NCI-H146 (cell line): Measurements from ENCODE around the gene TMCC3.

Experiments used
- DNase-seq: peaks from one replicate; lab custom pipeline; 2025; lab: John Stamatoyannopoulos, UW

TMCC3 gene

DNA sequence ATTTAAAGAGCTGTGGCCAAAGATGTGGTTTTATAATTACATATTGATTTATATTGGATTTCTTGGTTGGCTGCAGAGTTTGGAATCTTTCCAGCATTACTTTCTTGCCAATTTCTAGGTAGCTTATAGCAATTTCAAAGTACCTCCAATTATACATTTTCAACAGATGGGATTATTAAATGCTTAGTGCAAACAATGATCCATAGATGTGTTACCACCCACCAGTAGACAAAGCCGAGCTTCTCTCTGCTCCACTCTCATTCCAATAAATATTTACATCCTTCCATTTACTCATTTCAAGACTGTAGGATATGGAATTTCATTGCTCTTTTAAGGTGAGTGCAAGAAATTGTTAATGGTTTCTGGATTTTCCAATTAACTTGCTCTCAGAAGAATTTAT is 21.6 kb upstream of the TMCC3 start:
- DNase-seq: no peak

DNA sequence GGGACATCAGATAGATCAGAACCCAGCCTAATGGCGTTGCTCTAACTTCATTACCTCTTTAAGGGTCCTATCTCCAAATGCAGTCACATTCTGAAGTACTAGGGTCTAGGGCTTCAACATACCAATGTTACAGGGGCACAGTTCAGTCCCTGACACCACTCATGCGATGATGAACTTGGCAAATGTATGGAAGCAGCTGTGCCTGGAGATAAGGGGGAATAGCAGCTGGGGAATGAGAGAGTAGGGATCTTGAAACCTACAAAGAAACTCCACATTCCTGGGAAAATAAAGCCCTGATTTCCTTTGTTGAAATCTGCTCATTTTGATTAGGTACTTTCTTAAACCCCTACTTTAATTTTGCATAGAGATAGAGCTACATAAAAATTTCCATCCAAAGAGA is 20.5 kb upstream of the TMCC3 start:
- DNase-seq: no peak

DNA sequence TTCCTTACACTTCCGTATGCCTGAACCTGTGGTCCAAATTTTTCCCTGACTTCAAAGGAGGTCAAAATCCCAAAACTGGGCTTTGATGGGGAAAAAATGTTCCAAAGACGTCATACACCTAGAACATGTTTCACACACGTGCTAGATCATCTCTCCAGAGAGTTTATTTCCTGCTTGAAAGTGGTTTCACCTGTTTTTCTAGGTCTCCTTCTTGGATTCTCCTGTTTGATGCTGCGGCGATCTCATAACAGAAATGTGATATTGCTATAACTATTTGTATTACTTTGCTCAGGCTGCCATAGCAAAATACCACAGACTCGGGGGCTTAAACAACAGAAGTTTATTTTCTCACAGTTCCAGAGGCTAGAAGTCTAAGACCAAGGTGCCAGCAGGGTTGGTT is 19.7 kb upstream of the TMCC3 start:
- DNase-seq: no peak

DNA sequence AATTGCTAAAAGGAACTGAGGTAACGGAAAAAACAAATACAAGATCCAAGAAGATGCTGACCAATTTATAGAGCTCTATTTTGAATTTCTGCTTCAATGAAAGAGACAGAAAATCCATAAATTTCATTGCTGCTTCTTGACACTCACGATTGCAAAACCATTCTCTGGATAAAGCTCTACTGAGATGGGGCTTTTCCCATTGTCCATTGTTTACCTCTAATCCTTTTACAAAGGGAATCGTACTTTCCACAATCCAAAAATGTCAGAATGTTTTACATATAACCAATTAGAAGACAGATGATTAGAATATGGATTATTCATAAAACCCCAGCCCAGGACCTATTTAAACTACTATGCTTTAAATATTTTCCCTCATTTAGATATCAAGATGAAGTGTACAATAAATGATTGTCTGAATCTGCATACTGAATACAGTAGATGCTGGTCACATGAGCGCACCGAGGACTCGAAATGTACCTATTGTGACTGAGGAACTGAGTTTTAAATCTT is 16.7 kb upstream of the TMCC3 start:
- no peak for DNase-seq

DNA sequence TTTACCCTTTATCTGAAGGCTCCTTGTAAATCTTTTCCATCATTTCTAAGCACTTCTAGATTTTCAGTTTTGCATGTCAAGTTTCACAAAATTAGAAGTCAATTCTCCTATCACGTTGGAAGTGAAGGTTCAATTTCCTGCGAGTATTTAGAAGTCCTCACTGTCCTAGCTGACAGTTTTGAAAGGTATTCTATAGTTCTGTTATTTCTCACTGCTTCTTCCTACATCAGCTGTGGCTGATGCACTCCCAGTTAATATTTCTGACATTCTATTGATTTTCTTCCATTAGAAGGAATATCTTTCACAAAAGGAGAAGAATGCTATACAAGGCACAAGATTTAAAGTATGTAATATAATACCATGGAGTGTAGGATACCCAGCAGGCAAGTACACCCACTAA is 15.8 kb upstream of the TMCC3 start:
- no peak for DNase-seq

DNA sequence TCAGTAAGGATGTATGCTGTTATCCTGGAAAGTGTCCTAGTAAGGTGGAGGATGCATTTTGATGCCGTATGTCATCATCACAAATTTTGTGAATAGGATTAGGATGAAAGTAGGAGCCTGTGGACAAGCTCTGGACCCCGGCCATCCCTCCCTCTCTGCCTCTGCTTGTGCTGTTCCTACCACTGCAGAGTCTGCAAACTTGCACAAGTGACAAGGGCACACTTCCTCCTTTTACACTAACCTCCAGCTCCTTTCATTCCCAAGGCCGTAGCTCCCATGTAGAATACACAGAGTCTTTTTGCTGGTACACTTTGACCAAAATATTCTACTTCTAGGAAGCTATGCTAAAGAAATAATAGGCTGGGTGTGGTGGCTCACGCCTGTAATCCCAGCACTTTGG is 13.3 kb upstream of the TMCC3 start:
- no peak for DNase-seq

DNA sequence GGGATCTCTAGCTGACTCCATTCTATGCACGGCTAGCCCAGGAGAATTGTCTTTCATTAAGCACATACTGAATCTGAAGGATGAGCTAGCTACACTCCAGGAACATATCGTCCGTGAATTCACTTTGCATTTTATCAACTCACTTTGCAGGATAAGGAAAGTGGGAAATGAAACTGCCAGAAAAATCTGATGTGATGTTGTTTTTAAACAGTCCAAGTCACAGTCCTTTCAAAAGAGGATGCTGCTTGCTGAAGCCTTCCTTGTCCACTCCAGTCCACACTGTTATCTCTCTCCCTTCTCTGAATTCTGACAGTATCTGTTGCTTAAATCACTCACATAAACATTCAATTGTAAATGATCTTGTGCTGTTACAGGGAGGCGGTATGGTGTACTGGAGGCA is 12.7 kb upstream of the TMCC3 start:
- DNase-seq: no peak

DNA sequence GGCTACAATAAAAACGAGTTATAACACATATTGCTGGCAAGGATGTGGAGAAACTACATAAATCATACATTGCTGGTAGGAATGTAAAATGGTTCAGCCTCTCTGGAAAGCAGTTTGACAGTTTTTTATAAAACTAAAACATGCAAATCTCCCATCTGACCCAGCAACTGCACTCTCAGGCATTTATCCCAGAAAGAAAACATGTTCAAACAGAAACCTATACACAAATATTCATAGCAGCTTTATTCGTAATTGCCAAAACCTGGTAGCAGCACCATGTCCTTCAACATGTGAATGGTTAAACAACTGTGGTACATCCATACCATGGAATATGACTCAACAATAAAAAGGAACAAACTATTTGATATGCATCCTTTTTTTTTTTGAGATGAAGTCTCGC is 10.1 kb upstream of the TMCC3 start:
- no peak for DNase-seq

DNA sequence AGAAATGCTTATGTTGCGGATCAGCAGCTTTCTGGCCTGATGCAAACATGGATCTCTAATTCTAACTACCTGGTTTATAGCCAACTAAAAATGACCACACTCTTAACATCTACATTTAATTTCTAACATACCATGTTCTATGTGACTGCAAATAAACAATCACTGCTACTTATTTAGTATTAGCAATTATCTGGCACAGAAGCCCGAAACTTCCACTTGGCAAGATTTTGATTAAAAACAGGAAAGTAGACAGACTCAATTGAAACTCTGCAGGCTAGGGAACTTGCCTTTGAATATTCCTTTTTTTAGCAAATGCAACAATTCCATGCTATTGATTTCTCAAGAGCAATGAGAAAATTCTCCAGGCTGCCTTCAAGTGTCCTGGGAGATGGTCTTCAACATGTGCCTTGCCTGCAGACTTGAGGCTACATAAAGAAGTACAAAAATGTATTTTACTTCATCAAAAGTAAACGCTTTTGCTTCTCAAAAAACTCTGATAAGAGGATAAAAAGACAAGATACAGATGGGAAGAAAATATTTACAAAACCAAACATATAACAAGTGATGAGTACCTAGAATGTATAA is 9.1 kb upstream of the TMCC3 start:
- no peak for DNase-seq

DNA sequence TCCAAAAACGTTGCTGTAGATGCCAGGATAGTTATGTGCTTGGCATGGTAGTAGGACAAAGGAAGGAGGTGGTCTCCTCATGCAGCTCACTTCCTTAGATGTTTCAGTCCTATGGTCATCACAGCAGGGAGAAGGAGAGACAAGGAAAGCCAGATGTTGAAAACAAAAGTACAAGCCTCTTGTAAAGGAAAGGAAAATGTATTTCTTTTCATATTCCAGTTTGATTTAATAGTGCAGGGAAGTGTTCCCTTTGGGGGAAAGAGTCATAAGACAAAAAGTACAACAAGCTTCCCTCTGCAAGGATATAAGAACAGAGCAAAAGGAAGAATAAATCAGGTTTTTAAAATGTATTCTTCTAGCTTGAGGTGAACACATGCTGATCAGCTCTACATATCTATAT is 8.6 kb upstream of the TMCC3 start:
- no peak for DNase-seq

DNA sequence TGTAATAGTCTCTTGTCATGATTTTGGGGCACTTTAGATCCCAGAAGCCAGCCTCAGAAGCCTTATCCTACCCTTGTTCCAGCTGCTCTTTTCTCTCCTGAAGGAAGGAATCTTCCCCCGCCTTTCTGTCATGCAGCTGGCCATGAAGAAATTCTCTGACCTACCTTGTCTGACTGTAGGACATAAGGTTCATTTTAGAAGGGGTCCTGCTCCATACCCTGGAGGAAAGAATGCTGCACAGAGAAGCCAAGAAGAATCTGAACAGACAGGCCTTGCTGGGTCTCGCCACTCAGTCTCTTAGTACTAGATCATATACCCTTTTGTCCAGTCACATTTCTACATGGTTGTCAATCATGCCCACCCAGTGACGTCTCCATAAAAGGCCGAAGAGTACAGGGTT is 6.2 kb upstream of the TMCC3 start:
- no peak for DNase-seq

DNA sequence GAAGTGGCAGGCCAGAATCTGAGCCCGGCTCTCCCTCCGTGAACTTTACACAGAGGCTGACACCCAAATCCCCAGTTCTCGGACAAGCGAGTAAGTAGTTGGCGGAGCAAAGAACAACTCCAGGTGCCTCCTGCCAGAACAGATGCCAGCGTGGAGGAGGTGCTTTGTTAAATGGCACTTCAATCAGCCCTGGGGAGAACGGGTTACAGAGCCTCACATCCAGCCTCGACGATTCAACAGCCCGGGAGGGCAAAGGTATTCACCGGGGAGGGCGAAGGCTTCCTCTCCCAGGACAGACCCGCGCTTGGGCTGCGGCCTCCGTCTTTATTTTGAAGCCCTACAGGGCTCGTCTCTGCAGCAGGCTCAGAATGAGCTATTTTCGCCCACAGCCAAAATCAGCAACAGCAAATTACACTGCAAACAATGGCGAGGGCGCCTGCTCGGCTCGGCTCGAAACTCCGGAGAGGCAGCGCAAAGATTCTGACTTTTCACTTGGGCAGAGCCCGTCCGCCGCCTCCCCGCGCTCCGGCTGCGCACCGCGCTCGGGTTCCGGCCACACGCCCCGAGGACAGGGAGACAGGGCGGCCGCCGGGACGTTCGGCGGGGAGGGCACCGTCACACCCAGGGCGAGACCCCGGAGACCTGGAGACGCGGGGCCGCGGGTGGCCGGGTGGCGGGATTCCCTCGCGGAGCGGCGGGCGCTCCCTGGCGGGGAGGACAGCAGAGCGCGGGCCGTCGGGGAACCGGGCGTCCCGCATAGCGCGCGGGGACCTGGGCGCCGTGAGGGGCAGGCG is 811 bp downstream of the TMCC3 start:
- DNase-seq: no peak

DNA sequence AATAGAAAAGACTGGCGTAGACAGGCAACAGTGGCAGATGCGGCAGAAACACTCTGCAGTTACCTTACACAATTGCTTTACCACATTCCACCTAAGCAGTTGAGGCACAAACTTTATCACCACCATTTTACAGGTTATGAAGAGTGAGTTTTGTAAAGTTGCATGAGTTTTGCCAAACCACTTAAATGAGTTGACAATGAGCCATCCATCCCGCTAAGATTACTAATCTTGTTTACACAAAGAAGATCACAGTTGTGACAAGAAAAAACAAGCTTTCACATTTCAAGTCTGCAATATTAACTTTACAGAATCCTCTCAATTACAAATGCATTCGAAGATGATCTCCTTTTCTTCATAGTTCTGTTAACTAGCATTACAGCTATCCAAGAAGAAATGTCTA is 1.8 kb downstream of the TMCC3 start:
- DNase-seq: no peak

DNA sequence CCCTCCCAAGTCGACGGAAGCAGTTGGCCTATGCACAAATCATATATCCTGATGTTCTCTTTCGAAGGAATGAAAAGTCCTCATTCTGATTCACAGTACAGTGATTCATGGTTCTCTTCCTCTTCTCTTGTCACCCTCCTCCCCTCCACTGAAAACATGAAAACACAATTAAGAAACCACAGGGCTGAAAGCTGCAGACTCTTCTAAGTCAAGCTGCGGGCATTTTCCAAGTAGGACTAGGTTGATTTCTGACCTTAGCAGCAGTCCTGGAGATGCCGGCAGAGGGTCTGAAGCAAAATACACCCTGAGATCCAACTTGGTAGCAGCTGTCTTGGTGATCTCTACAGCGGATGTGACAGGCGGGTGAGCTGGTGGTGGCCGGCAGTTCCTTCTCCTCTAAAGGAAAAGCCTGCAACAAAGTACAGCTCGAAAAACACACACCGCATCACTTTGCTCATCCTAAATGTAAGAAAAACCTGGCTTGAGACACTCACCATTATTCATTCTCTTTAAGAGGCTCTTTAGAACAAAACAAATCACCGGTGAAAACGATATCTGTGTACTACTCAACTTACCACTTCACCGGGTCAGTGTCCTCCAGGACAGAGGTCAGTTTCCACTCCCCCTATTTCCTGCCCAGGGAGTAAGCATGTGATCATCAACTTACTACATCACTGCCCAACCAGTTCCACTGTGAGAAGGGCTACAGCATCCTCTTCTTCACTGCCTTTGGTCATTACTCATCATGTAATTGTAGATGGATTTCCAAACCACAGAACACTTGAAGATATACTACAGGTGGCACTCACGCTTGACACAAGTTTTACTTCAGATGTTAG is 6.0 kb downstream of the TMCC3 start:
- DNase-seq: no peak

DNA sequence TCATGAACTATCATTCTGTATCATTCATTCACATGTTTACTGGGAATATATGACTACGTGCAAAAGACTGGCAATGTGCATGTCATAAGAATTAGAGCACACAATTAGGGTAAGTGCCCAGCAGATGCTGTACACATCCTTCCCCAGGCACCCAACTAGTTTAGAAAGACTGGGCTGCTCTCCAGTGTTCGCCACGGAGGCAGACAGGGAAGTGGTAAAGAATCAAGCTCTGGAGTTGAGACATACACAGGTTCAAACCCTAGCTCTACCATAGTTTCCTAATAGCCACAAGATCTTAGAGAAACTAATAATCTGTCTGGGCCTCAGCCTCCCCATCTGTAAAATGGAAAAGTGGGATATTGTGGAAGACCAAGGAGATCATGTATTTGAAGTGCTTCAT is 6.8 kb downstream of the TMCC3 start:
- DNase-seq: no peak

DNA sequence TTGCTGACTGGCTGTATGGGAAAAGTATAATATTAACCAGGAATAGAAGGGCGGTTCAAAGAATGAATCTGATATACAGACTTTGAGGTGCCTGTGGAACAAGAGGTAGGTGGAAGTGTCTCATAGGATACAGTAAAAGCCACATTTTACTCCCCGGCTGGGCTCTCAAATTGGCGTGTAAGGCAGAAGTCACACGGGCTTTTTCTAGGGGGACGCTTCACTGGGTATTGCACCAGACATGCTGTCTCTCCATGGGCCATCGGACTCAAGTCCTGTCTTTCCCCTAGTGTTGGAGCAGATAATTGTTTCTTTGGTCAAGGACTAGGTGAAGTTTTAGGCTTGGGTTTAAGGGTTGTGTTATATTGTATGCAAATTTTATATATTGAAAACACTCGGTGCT is 9.1 kb downstream of the TMCC3 start:
- no peak for DNase-seq

DNA sequence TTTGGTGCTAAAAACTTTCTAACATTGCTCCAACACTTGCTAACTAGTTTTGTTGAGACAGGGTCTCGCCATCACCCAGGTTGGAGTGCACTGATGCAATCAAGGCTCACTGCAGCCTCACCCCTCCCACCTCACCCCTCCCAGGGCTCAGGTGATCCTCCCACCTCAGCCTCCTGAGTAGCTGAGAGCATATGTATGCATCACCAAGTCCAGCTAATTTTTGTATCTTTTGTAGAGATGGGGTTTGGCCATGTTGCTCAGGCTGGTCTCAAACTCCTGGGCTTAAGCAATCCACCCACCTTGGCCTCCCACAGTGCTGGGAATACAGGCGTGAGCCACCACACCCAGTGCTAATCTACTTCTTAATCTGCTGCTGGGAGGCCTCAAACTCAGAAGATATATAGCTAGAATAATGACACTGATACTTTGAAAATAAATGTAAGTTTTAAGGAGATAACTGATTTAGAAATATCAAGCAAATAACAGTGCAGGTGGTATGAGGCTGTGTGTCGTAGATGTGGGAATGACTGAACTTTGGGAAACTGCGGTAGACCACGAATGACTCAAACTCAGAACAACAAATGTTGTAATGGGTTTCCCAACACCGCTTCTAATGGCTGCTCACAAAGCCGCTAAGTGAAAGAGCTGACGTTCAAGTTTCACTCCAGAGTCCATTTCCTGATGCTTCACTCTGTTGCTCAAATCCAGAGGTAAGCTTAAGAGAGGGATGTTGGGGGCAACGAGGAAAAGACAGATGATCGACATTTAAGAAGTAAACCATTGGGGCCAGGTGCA is 10.0 kb downstream of the TMCC3 start:
- DNase-seq: no peak

DNA sequence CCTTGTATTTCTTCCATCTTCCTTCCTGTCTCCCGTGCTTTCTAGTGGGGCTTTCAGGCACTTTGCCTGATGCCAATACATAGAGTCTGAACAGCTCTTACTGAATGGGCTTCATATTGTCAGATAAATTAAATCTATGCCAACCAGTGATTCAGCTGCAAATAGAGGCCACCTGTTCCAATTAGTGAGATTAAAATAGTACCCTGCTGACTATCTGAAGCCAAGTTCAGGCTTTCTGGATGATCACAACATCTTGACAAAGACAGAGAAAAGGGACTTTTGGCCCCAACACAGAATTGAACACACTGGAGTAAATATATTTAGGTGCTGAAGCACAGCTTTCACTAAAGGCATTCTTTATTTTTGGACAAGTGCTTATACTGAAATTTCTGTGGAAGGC is 11.8 kb downstream of the TMCC3 start:
- no peak for DNase-seq

DNA sequence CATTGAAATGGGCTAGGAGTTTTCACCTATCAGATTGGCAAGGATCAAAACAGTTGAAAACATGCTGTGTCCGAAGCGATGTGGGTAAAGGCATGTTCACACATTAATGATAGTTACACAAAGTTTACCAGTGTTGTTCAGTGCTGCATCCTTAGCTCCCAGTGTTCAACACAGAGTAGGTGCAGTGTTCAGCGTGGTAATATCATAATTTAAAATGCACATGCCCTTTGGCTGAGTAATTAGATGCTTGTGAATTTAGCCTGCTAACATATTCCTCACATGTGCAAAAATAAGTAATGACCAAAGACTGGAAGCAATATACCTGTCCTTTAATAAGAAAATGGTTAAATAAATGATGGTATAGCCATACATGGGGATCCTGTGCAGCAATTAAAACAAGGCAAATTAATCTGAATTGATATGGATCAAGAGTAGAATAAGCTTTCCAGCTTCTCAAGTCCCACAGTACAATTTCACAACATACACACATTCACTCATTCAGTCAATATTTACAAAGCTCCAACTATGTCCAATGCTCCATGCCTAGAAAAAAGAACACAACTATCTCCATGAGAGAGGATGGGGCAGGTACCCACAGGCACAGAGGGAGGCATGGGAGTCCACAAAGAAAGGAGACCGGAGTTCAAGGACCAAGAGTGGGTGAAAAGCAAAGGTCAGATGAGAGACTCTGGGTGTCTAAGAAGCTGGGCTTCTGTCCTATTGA is 12.8 kb downstream of the TMCC3 start:
- DNase-seq: no peak

DNA sequence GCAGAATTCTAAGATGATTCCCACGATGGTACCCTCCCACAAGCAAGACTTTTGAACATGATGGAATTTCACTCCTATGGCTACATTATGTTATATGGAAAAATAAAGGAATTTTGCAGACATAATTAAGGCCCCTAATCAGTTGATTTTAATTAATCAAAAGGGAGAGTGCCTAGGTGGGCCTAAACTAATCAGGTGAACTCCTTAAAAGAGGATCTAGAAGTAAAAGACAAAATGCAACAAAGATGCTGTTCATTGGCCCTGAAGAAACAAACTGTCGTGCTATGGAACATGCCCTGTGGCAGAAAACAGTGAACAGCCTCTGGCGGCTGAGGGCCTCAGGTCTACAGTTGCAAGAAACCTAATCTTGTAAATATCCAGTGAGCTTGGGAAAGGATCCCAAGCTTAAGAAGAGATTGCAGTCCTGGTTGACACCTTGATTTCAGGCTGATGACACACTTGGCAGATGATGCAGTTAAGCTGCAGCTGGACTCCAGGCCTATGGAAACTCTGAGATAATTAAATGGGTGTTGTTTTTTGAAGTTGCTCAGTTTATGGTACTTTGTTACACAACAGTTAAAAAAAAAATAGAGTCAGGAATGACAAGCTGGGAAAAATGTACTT is 13.8 kb downstream of the TMCC3 start:
- DNase-seq: no peak

DNA sequence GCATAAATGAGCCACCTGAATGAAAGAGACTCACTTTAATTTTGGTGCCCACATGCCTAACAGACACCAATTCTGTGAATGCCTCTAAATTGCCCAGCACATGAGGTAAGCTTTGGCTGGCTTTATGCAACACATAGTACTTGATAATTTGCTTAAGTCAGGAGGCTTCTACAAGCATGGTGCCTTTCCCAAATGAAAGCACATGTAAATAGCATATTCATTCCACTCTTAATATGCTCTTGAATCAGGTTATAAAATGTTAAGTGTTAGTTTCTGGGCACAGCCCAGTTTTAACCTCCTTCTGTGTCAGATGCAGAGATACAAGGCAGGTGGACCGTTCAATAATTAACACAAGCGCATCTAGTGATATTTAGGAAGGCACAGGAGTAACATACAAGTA is 15.6 kb downstream of the TMCC3 start:
- no peak for DNase-seq
